HCT116 (cell line): ENCODE results near the gene PLXNC1. TPM values are rescaled to one million over a fixed set of nuclear protein-coding genes. Genes with fewer than 3 reads are reported as not detected.

ENCODE experiments used
- ATAC-seq: fragments of 200-7000 bp; cut with Tn5 transposase; 2 replicates; pipeline ENCODE4 v1.9.1; 2020; ENCODE audit warnings: mild to moderate bottlenecking, moderate library complexity
- BruUV-seq: library from RNA; stranded (reverse); fragments of 400-500 nt; replicated peaks from 2 replicates; lab custom pipeline; 2021; lab: Mats Ljungman, UMichigan
- CTCF ChIA-PET: fragments of 300-600 bp; sonication (Branson Sonifier 250); formaldehyde crosslinking; loops from one replicate; lab custom pipeline; 2021; ENCODE audit warnings: antibody characterized with exemption; lab: Charles Lee
- POLR2A ChIA-PET: fragments of 300-600, 350-600 bp; sonication (Branson Sonifier 250); formaldehyde crosslinking; loops from one replicate; lab custom pipeline; 2021; ENCODE audit warnings: antibody characterized with exemption; lab: Charles Lee
- RAD21 ChIA-PET, 2 experiments: fragments of 300-600 bp; sonication (Branson Sonifier 250); formaldehyde crosslinking; loops; one replicate each; lab custom pipeline; 2023; ENCODE audit warnings: low total read pairs in 2 of 2; ENCODE audit not compliant: uncharacterized antibody in 2 of 2, unreplicated experiment in 2 of 2, low non-redundant PET in 1 of 2; lab: Charles Lee
- DNase-seq: peaks from one replicate; pipeline ENCODE4 v3.0.0-alpha.2; 2010; ENCODE audit warnings: low read depth, low spot score
- H2AFZ ChIP-seq: fragments of 200-600 bp; shearing (Covaris generic), sonication (generic); 2 replicates; pipeline ENCODE4 v1.6.1; 2017; ENCODE audit warnings: low read depth, mixed run types, mixed read lengths, antibody characterized with exemption, low read length; ENCODE audit not compliant: poor library complexity, severe bottlenecking
- H3K27ac ChIP-seq: 2 replicates; pipeline ENCODE4 v1.5.1; 2012; ENCODE audit warnings: low read depth, low read length
- H3K27me3 ChIP-seq: fragments of 200-600 bp; sonication (generic); 2 replicates; pipeline ENCODE4 v1.6.1; 2016; ENCODE audit warnings: mixed run types, low read length, mixed read lengths; ENCODE audit not compliant: insufficient read depth
- H3K36me3 ChIP-seq, 2 experiments: fragments of 200-500 bp in 1 of 2; fragments of 200-600 bp in 1 of 2; sonication (Bioruptor generic) in 1 of 2; sonication (generic) in 1 of 2; 2 replicates each; pipeline versions ENCODE4 v1.5.1 to v1.6.1; 2014 to 2016; ENCODE audit warnings: low read length in 2 of 2, inconsistent platforms in 1 of 2, mixed read lengths in 1 of 2, mixed run types in 1 of 2; ENCODE audit not compliant: insufficient read depth in 2 of 2, control insufficient read depth in 1 of 2
- H3K4me1 ChIP-seq, 2 experiments: fragments of 200-600 bp in 1 of 2; sonication (generic) in 1 of 2; 2 replicates each; pipeline versions ENCODE4 v1.5.1 to v1.6.1; 2012 to 2017; ENCODE audit warnings: low read length in 2 of 2, inconsistent platforms in 1 of 2, mild to moderate bottlenecking in 1 of 2, mixed read lengths in 1 of 2, mixed run types in 1 of 2, moderate library complexity in 1 of 2; ENCODE audit not compliant: insufficient read depth in 2 of 2, control insufficient read depth in 1 of 2
- H3K4me2 ChIP-seq: fragments of 200-600 bp; sonication (generic); 2 replicates; pipeline ENCODE4 v1.6.1; 2017; ENCODE audit warnings: mixed run types, low read length, mixed read lengths
- H3K4me3 ChIP-seq, 2 experiments: fragments of 200-600 bp in 1 of 2; sonication (generic) in 1 of 2; replicated peaks in 1 of 2; 2 replicates each; pipeline ENCODE4 v1.5.1; 2011 to 2016; ENCODE audit warnings: low read length in 2 of 2, control low read depth in 1 of 2, low read depth in 1 of 2, mild to moderate bottlenecking in 1 of 2, mixed read lengths in 1 of 2, mixed run types in 1 of 2
- H3K79me2 ChIP-seq: fragments of 200-600 bp; sonication (generic); 2 replicates; pipeline ENCODE4 v1.6.1; 2017; ENCODE audit warnings: mild to moderate bottlenecking, mixed run types, low read length, moderate library complexity, mixed read lengths; ENCODE audit not compliant: insufficient read depth
- H3K9ac ChIP-seq: fragments of 200-600 bp; sonication (generic); 2 replicates; pipeline ENCODE4 v1.6.1; 2016; ENCODE audit warnings: low read length, mixed read lengths
- H3K9me2 ChIP-seq: fragments of 200-600 bp; sonication (generic), shearing (Covaris generic); 2 replicates; pipeline ENCODE4 v1.6.1; 2017; ENCODE audit warnings: mixed run types, mild to moderate bottlenecking, moderate library complexity; ENCODE audit not compliant: insufficient read depth
- H3K9me3 ChIP-seq, 2 experiments: fragments of 200-500 bp in 1 of 2; fragments of 200-600 bp in 1 of 2; sonication (Bioruptor generic) in 1 of 2; sonication (generic) in 1 of 2; 2 replicates each; pipeline ENCODE4 v1.6.1; 2014 to 2017; ENCODE audit warnings: low read length in 2 of 2, mixed read lengths in 2 of 2, inconsistent platforms in 1 of 2, low read depth in 1 of 2, mild to moderate bottlenecking in 1 of 2, mixed run types in 1 of 2, moderate library complexity in 1 of 2; ENCODE audit not compliant: control insufficient read depth in 1 of 2, insufficient read depth in 1 of 2
- H4K20me1 ChIP-seq: fragments of 200-600 bp; sonication (generic), shearing (Covaris generic); 2 replicates; pipeline ENCODE4 v1.6.1; 2017; ENCODE audit warnings: mixed run types, mild to moderate bottlenecking, moderate library complexity; ENCODE audit not compliant: insufficient read depth
- ATF3 ChIP-seq: IDR thresholded peaks from 2 replicates; pipeline ENCODE4 v1.6.1; 2012
- EGR1 ChIP-seq: IDR thresholded peaks from 2 replicates; pipeline ENCODE4 v1.6.1; 2012; ENCODE audit warnings: low read depth
- ELF1 ChIP-seq: IDR thresholded peaks from 2 replicates; pipeline ENCODE4 v1.6.1; 2012; ENCODE audit warnings: low read depth, borderline replicate concordance
- EZH2 ChIP-seq: fragments of 200-600 bp; sonication (generic); IDR thresholded peaks from 2 replicates; pipeline ENCODE4 v1.6.1; 2017; ENCODE audit warnings: antibody characterized with exemption, mixed run types
- RAD21 ChIP-seq: IDR thresholded peaks from 2 replicates; pipeline ENCODE4 v1.6.1; 2012; ENCODE audit warnings: low read depth, mild to moderate bottlenecking
- SIN3A ChIP-seq: IDR thresholded peaks from 2 replicates; pipeline ENCODE4 v1.6.1; 2012; ENCODE audit warnings: low read depth
- SP1 ChIP-seq: IDR thresholded peaks from 2 replicates; pipeline ENCODE4 v1.6.1; 2012; ENCODE audit warnings: low read depth
- intact Hi-C: fragments of 100-400 bp; cut with micrococcal nuclease; formaldehyde crosslinking; loops from 2 replicates; pipeline ENCODE4 v1.10.0; 2022
- total RNA-seq: library from RNA; stranded (reverse); gene quantifications from one replicate; pipeline ENCODE4 v1.2.1, GENCODE V29; 2021; ENCODE audit not compliant: unreplicated experiment
- TF ChIP-seq, protein P1 (sequence below), 3 experiments: fragments of 200-600 bp in 1 of 3; sonication (generic) in 1 of 3; IDR thresholded peaks in 2 of 3; conservative IDR thresholded peaks in 1 of 3; 2 replicates each; pipeline ENCODE4 v1.5.1; 2012 to 2017; ENCODE audit warnings: low read depth in 2 of 3, low read length in 2 of 3, antibody characterized with exemption in 1 of 3, borderline replicate concordance in 1 of 3, control low read depth in 1 of 3, mild to moderate bottlenecking in 1 of 3, mixed read lengths in 1 of 3, mixed run types in 1 of 3, moderate library complexity in 1 of 3; ENCODE audit not compliant: insufficient read depth in 1 of 3
- TF ChIP-seq, protein P2 (sequence below): IDR thresholded peaks from 2 replicates; pipeline ENCODE4 v1.6.1; 2012

Gene PLXNC1
- total RNA-seq, 1 experiment from 2014 or later, result 0.25 TPM

GRCh38 chr12:94326727-94327126 lies 178.3 kb downstream of the PLXNC1 start:
- Histone ChIP-seq H3K79me2 (no peaks in the 10 kb centered on the region), H2AFZ (no peak overlapping the region), H3K4me2 (no peak overlapping the region), H3K27ac (no peak overlapping the region), H3K9me3 (peaks cover 0 to under 1% of the 10 kb centered on the region in 2 experiments; a peak in 1 of 4 replicates), H3K4me3 (no peak overlapping the region), H3K9me2 (no peaks in the 10 kb centered on the region), H3K9ac (no peak overlapping the region), H3K27me3 (no peaks in the 10 kb centered on the region), H3K36me3 (peaks cover 0 to 9% of the 10 kb centered on the region in 2 experiments; a peak in 1 of 4 replicates), H3K4me1 (no peaks in the 10 kb centered on the region), H4K20me1 (no peaks in the 10 kb centered on the region)
- CTCF ChIA-PET, result no interaction called here
- no TSS peak for BruUV-seq
- DNase-seq (no peak), ATAC-seq (no peak)
- POLR2A ChIA-PET, result no interaction called here
- intact Hi-C loops, result loop anchor here (5.0 kb wide), 1 partner anchor 206 kb away; no protein-coding TSS in a partner anchor
- TF ChIP-seq, protein P1, sequence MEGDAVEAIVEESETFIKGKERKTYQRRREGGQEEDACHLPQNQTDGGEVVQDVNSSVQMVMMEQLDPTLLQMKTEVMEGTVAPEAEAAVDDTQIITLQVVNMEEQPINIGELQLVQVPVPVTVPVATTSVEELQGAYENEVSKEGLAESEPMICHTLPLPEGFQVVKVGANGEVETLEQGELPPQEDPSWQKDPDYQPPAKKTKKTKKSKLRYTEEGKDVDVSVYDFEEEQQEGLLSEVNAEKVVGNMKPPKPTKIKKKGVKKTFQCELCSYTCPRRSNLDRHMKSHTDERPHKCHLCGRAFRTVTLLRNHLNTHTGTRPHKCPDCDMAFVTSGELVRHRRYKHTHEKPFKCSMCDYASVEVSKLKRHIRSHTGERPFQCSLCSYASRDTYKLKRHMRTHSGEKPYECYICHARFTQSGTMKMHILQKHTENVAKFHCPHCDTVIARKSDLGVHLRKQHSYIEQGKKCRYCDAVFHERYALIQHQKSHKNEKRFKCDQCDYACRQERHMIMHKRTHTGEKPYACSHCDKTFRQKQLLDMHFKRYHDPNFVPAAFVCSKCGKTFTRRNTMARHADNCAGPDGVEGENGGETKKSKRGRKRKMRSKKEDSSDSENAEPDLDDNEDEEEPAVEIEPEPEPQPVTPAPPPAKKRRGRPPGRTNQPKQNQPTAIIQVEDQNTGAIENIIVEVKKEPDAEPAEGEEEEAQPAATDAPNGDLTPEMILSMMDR (IDR thresholded peaks at IDR 0.05 in 2 of 3, conservative IDR thresholded peaks at IDR 0.05 in 1 of 3; ENCODE audit: borderline replicate concordance in 1 of 3, insufficient read depth in 1 of 3, low read depth in 2 of 3, low read length in 2 of 3), result no peak
- TF ChIP-seq, protein P2, sequence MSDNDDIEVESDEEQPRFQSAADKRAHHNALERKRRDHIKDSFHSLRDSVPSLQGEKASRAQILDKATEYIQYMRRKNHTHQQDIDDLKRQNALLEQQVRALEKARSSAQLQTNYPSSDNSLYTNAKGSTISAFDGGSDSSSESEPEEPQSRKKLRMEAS, result no peak
- no peak for TF ChIP-seq ATF3
- TF ChIP-seq SP1, result no peak
- no peak for TF ChIP-seq SIN3A
- TF ChIP-seq EZH2, result no peak
- no peak for TF ChIP-seq EGR1
- TF ChIP-seq ELF1, result no peak
- TF ChIP-seq RAD21, result no peak
- RAD21 ChIA-PET, result no interaction called here
